SK-N-SH (cell line): ENCODE data around the gene IFT122. TPM values are rescaled to one million over a fixed set of nuclear protein-coding genes. Genes with fewer than 3 reads are reported as not detected.

Experiments used
- CTCF ChIA-PET: fragments of 300-600, 350-600 bp; formaldehyde crosslinking; extraction: SDS; loops from one replicate; lab custom pipeline; 2021; lab: Yijun Ruan, JAX
- POLR2A ChIA-PET: fragments of 350-600 bp; sonication (Branson Sonifier 250); formaldehyde crosslinking; extraction: SDS; loops from one replicate; lab custom pipeline; 2020; ENCODE audit warnings: antibody characterized with exemption, inconsistent platforms; lab: Yijun Ruan, JAX
- DNase-seq: peaks from one replicate; pipeline ENCODE4 v3.0.0; 2012
- H2AFZ ChIP-seq: fragments of 200-600 bp; sonication (generic); 2 replicates; pipeline ENCODE4 v1.8.1; 2016; ENCODE audit warnings: antibody characterized with exemption, mild to moderate bottlenecking, low read depth
- H3F3A ChIP-seq: fragments of 200-600 bp; sonication (generic); replicated peaks from 2 replicates; pipeline ENCODE3; 2016; ENCODE audit warnings: antibody characterized with exemption, mild to moderate bottlenecking; ENCODE audit not compliant: insufficient read depth
- H3K27ac ChIP-seq, 2 experiments: fragments of 200-500 bp in 1 of 2; fragments of 200-600 bp in 1 of 2; sonication (Bioruptor generic) in 1 of 2; sonication (generic), shearing (Covaris generic) in 1 of 2; 2 replicates each; pipeline versions ENCODE4 v1.5.1 to v1.6.1; 2014 to 2016; ENCODE audit warnings: low read depth in 2 of 2, inconsistent platforms in 1 of 2, low read length in 1 of 2, mild to moderate bottlenecking in 1 of 2, mixed read lengths in 1 of 2
- H3K27me3 ChIP-seq: fragments of 200-600 bp; sonication (generic), shearing (Covaris generic); 2 replicates; pipeline ENCODE4 v1.6.1; 2016; ENCODE audit warnings: mixed run types; ENCODE audit not compliant: insufficient read depth
- H3K36me3 ChIP-seq, 2 experiments: fragments of 200-500 bp in 1 of 2; fragments of 200-600 bp in 1 of 2; sonication (Bioruptor generic) in 1 of 2; sonication (generic) in 1 of 2; replicated peaks in 1 of 2; 2 replicates each; pipeline versions ENCODE3 to v1.5.1; 2014 to 2016; ENCODE audit warnings: low read length in 1 of 2, mild to moderate bottlenecking in 1 of 2; ENCODE audit not compliant: insufficient read depth in 2 of 2, control insufficient read depth in 1 of 2
- H3K4me1 ChIP-seq, 2 experiments: fragments of 200-500 bp in 1 of 2; fragments of 200-600 bp in 1 of 2; sonication (Bioruptor generic) in 1 of 2; sonication (generic), shearing (Covaris generic) in 1 of 2; 2 replicates each; pipeline versions ENCODE4 v1.5.1 to v1.6.1; 2014 to 2016; ENCODE audit warnings: low read depth in 1 of 2, low read length in 1 of 2, mixed run types in 1 of 2; ENCODE audit not compliant: insufficient read depth in 2 of 2, control insufficient read depth in 1 of 2
- H3K4me2 ChIP-seq: fragments of 200-600 bp; sonication (generic), shearing (Covaris generic); 2 replicates; pipeline ENCODE4 v1.6.1; 2017; ENCODE audit warnings: mixed run types
- H3K4me3 ChIP-seq, 2 experiments: fragments of 200-500 bp in 1 of 2; fragments of 200-600 bp in 1 of 2; sonication (Bioruptor generic) in 1 of 2; sonication (generic), shearing (Covaris generic) in 1 of 2; 2 replicates each; pipeline versions ENCODE4 v1.5.1 to v1.8.1; 2014 to 2016; ENCODE audit warnings: low read depth in 2 of 2, inconsistent platforms in 1 of 2, low read length in 1 of 2, mild to moderate bottlenecking in 1 of 2, mixed read lengths in 1 of 2, moderate library complexity in 1 of 2
- H3K79me2 ChIP-seq: fragments of 200-600 bp; sonication (generic); 2 replicates; pipeline ENCODE4 v1.8.1; 2017; ENCODE audit warnings: mild to moderate bottlenecking; ENCODE audit not compliant: insufficient read depth
- H3K9ac ChIP-seq: fragments of 200-600 bp; sonication (generic); 2 replicates; pipeline ENCODE4 v1.6.1; 2017; ENCODE audit warnings: mixed run types
- H3K9me2 ChIP-seq: fragments of 200-600 bp; sonication (generic); 2 replicates; pipeline ENCODE4 v1.6.1; 2017; ENCODE audit warnings: mixed run types
- H3K9me3 ChIP-seq: fragments of 200-600 bp; sonication (generic); 2 replicates; pipeline ENCODE4 v1.6.1; 2017; ENCODE audit warnings: mixed run types, mild to moderate bottlenecking, moderate library complexity
- H4K20me1 ChIP-seq: fragments of 200-600 bp; sonication (generic); 2 replicates; pipeline ENCODE4 v1.6.1; 2017; ENCODE audit warnings: mild to moderate bottlenecking, mixed run types; ENCODE audit not compliant: insufficient read depth
- CHD2 ChIP-seq: fragments of 150-350 bp; IDR thresholded peaks from 2 replicates; pipeline ENCODE4 v1.6.1; 2018; ENCODE audit warnings: low read length; ENCODE audit not compliant: partially characterized antibody
- EP300 ChIP-seq, 2 experiments: IDR thresholded peaks; 2 replicates each; pipeline versions ENCODE4 v1.4.0 to v1.6.1; 2012; ENCODE audit warnings: borderline replicate concordance in 1 of 2, low read depth in 1 of 2, low read length in 1 of 2
- EZH2phosphoT487 ChIP-seq: fragments of 200-600 bp; sonication (generic); IDR thresholded peaks from 2 replicates; pipeline ENCODE4 v1.6.1; 2017; ENCODE audit warnings: low read depth, mixed run types, mild to moderate bottlenecking, antibody characterized with exemption, moderate library complexity, borderline replicate concordance
- FOSL2 ChIP-seq: IDR thresholded peaks from 2 replicates; pipeline ENCODE4 v1.4.0; 2012; ENCODE audit warnings: low read depth, mild to moderate bottlenecking, moderate library complexity, borderline replicate concordance
- FOXJ3 ChIP-seq: sonication (generic); formaldehyde crosslinking; IDR thresholded peaks from 2 replicates; pipeline ENCODE4 v1.5.1; 2020; ENCODE audit warnings: mild to moderate bottlenecking, missing genetic modification reagents
- GABPA ChIP-seq: IDR thresholded peaks from 2 replicates; pipeline ENCODE4 v1.4.0; 2012; ENCODE audit warnings: low read depth, mild to moderate bottlenecking
- JUND ChIP-seq: IDR thresholded peaks from 2 replicates; pipeline ENCODE4 v1.4.0; 2012
- MXI1 ChIP-seq: IDR thresholded peaks from 2 replicates; pipeline ENCODE4 v1.6.1; 2012; ENCODE audit warnings: mild to moderate bottlenecking, low read depth, low read length, improper control_type of control experiment
- NFIC ChIP-seq: IDR thresholded peaks from 2 replicates; pipeline ENCODE4 v1.4.0; 2012; ENCODE audit warnings: borderline replicate concordance
- NRF1 ChIP-seq: IDR thresholded peaks from 2 replicates; pipeline ENCODE4 v1.6.1; 2012; ENCODE audit warnings: low read depth, mild to moderate bottlenecking, low read length
- POLR2AphosphoS5 ChIP-seq: IDR thresholded peaks from 2 replicates; pipeline ENCODE4 v1.6.1; 2012; ENCODE audit warnings: low read depth, low read length
- RFX5 ChIP-seq: IDR thresholded peaks from 2 replicates; pipeline ENCODE4 v1.6.1; 2012; ENCODE audit warnings: mild to moderate bottlenecking, improper control_type of control experiment, low read length
- RXRA ChIP-seq: IDR thresholded peaks from 2 replicates; pipeline ENCODE4 v1.4.0; 2012; ENCODE audit warnings: low read depth, mild to moderate bottlenecking, borderline replicate concordance
- SIN3A ChIP-seq: IDR thresholded peaks from 2 replicates; pipeline ENCODE4 v1.6.1; 2012; ENCODE audit warnings: low read depth, mild to moderate bottlenecking, low read length, moderate library complexity, borderline replicate concordance
- TCF12 ChIP-seq: IDR thresholded peaks from 2 replicates; pipeline ENCODE4 v1.4.0; 2012
- WGBS: methylation state at CpG from one replicate; pipeline ENCODE4 v1.1.6; 2017; ENCODE audit warnings: low lambda C conversion rate; 5-methylcytosine and 5-hydroxymethylcytosine counted together
- polyA plus RNA-seq, 3 experiments: library from polyadenylated mRNA; depleted of rRNA; stranded (reverse); fragments of >200 nt; gene quantifications; 2 replicates each; pipeline ENCODE4 v1.2.3, GENCODE V29; 2012
- TF ChIP-seq, protein P1 (sequence below): IDR thresholded peaks from 2 replicates; pipeline ENCODE4 v1.4.0; 2012; ENCODE audit warnings: low read depth, borderline replicate concordance
- TF ChIP-seq, protein P2 (sequence below): IDR thresholded peaks from 2 replicates; pipeline ENCODE4; 2012
- TF ChIP-seq, protein P3 (sequence below): IDR thresholded peaks from 2 replicates; pipeline ENCODE4 v1.4.0; 2012; ENCODE audit warnings: low read depth
- TF ChIP-seq, protein P4 (sequence below): fragments of 150-350 bp; IDR thresholded peaks from 2 replicates; pipeline ENCODE4 v1.6.1; 2017; ENCODE audit warnings: antibody characterized with exemption, low read length, low read depth, borderline replicate concordance
- TF ChIP-seq, protein P5 (sequence below): IDR thresholded peaks from 2 replicates; pipeline ENCODE4 v1.4.0; 2012; ENCODE audit warnings: low read depth, borderline replicate concordance

The IFT122 gene
- polyA plus RNA-seq, 1 of the 3 experiments (the other 2 are of a cell fraction): 20.1 TPM

DNA sequence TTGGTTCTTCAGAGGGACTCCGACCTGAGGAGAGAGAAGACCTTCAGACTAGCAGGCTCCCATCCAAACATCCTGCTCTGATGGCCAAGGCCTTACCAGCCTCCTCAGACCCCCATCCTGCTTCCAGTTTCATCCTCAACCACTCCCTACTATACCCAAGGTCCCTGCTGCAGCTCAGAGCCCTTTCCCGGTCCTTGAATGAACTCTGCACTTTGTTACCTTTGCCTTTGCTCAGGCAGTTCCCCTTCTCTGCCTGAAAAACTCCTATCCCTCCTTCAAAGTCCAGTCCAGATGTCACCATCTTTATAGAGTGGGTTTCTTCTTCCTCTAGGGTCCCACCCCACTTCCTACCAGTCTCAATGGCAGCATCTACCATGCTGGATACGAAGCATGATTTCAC lies 24.6 kb upstream of the IFT122 start:
- Histone ChIP-seq H3K36me3 (no peaks in the 10 kb centered on the region), H2AFZ (no peak overlapping the region), H3K4me3 (no peak overlapping the region), H3K9ac (no peak overlapping the region), H3K4me1 (peaks cover 0 to 6% of the 10 kb centered on the region in 2 experiments; a peak in 1 of 4 replicates), H3K27me3 (no peaks in the 10 kb centered on the region), H3K79me2 (no peaks in the 10 kb centered on the region), H3K27ac (no peak overlapping the region), H3K9me3 (no peaks in the 10 kb centered on the region), H3F3A (peaks cover 7% of the 10 kb centered on the region), H3K4me2 (no peak overlapping the region), H3K9me2 (no peaks in the 10 kb centered on the region), H4K20me1 (no peaks in the 10 kb centered on the region)
- TF ChIP-seq, protein P1, sequence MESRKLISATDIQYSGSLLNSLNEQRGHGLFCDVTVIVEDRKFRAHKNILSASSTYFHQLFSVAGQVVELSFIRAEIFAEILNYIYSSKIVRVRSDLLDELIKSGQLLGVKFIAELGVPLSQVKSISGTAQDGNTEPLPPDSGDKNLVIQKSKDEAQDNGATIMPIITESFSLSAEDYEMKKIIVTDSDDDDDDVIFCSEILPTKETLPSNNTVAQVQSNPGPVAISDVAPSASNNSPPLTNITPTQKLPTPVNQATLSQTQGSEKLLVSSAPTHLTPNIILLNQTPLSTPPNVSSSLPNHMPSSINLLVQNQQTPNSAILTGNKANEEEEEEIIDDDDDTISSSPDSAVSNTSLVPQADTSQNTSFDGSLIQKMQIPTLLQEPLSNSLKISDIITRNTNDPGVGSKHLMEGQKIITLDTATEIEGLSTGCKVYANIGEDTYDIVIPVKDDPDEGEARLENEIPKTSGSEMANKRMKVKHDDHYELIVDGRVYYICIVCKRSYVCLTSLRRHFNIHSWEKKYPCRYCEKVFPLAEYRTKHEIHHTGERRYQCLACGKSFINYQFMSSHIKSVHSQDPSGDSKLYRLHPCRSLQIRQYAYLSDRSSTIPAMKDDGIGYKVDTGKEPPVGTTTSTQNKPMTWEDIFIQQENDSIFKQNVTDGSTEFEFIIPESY: no peak
- TF ChIP-seq GABPA: no peak
- no peak for TF ChIP-seq TCF12
- TF ChIP-seq EZH2phosphoT487: no peak
- TF ChIP-seq NRF1: no peak
- TF ChIP-seq SIN3A: no peak
- no peak for TF ChIP-seq CHD2
- TF ChIP-seq, protein P2, sequence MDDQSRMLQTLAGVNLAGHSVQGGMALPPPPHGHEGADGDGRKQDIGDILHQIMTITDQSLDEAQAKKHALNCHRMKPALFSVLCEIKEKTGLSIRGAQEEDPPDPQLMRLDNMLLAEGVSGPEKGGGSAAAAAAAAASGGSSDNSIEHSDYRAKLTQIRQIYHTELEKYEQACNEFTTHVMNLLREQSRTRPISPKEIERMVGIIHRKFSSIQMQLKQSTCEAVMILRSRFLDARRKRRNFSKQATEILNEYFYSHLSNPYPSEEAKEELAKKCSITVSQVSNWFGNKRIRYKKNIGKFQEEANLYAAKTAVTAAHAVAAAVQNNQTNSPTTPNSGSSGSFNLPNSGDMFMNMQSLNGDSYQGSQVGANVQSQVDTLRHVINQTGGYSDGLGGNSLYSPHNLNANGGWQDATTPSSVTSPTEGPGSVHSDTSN: no peak
- no peak for TF ChIP-seq JUND
- TF ChIP-seq FOXJ3 (CRISPR knock-in tag): no peak
- TF ChIP-seq NFIC: no peak
- TF ChIP-seq RFX5: no peak
- no peak for TF ChIP-seq RXRA
- no peak for DNase-seq
- 83% methylated on average over 3 of the region's 3 CpGs for WGBS
- CTCF ChIA-PET: no interaction called here
- POLR2A ChIA-PET: no interaction called here

DNA sequence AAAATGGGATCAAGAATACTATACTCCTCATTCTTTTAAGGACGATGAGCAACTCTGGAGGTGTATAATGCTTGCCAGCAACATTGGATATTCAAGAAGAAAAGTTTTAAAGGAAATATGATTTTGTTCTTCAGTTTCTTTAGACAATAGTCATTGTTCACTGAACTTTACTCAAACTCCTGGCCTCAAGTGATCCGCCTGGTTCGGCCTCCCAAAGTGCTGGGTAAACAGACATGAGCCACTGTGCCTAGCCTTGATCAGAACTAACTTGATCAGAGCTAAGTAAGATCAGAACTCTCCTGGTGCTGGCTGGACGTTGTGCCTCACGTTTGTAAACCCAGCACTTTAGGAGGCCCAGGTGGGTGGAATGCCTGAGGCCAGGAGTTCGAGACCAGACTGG lies 24.2 kb upstream of the IFT122 start:
- no peak overlapping the region for H3K27ac ChIP-seq
- H2AFZ ChIP-seq: no peak overlapping the region
- POLR2A ChIA-PET: no interaction called here
- no peak overlapping the region for H3K9ac ChIP-seq
- H3K79me2 ChIP-seq: no peaks in the 10 kb centered on the region
- no peak for DNase-seq
- peaks cover 0 to 6% of the 10 kb centered on the region in 2 experiments; a peak in 1 of 4 replicates for H3K4me1 ChIP-seq
- H4K20me1 ChIP-seq: no peaks in the 10 kb centered on the region
- no peaks in the 10 kb centered on the region for H3K36me3 ChIP-seq
- TF ChIP-seq, protein P3, sequence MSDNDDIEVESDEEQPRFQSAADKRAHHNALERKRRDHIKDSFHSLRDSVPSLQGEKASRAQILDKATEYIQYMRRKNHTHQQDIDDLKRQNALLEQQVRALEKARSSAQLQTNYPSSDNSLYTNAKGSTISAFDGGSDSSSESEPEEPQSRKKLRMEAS: no peak
- TF ChIP-seq RFX5 (no peak), NFIC (no peak), TCF12 (no peak), EP300 (IDR thresholded peaks at IDR 0.05; ENCODE audit: borderline replicate concordance in 1 of 2, low read depth in 1 of 2, low read length in 1 of 2) (no peak), MXI1 (no peak), FOSL2 (no peak), POLR2AphosphoS5 (no peak)
- TF ChIP-seq, protein P4, sequence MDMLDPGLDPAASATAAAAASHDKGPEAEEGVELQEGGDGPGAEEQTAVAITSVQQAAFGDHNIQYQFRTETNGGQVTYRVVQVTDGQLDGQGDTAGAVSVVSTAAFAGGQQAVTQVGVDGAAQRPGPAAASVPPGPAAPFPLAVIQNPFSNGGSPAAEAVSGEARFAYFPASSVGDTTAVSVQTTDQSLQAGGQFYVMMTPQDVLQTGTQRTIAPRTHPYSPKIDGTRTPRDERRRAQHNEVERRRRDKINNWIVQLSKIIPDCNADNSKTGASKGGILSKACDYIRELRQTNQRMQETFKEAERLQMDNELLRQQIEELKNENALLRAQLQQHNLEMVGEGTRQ: no peak
- TF ChIP-seq, protein P5, sequence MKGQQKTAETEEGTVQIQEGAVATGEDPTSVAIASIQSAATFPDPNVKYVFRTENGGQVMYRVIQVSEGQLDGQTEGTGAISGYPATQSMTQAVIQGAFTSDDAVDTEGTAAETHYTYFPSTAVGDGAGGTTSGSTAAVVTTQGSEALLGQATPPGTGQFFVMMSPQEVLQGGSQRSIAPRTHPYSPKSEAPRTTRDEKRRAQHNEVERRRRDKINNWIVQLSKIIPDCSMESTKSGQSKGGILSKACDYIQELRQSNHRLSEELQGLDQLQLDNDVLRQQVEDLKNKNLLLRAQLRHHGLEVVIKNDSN: no peak
- no peak overlapping the region for H3K4me2 ChIP-seq
- H3K27me3 ChIP-seq: no peaks in the 10 kb centered on the region
- H3K4me3 ChIP-seq: no peak overlapping the region
- H3F3A ChIP-seq: peaks cover 7% of the 10 kb centered on the region
- no peaks in the 10 kb centered on the region for H3K9me3 ChIP-seq
- H3K9me2 ChIP-seq: no peaks in the 10 kb centered on the region
- 80% methylated on average over 6 of the region's 6 CpGs for WGBS
- CTCF ChIA-PET: interaction anchor here (1.6 kb wide), 1 partner anchor 16 kb away, joined by 5 read pairs; no protein-coding TSS in a partner anchor
